HG03520 (cell line): ENCODE results near the gene POLR2E.

Source experiments
- ATAC-seq: cut with Tn5 transposase; IDR thresholded peaks from one replicate; pipeline ENCODE4 v1.9.1; 2021; ENCODE audit warnings: mild to moderate bottlenecking, moderate library complexity; ENCODE audit not compliant: unreplicated experiment

Gene POLR2E

DNA sequence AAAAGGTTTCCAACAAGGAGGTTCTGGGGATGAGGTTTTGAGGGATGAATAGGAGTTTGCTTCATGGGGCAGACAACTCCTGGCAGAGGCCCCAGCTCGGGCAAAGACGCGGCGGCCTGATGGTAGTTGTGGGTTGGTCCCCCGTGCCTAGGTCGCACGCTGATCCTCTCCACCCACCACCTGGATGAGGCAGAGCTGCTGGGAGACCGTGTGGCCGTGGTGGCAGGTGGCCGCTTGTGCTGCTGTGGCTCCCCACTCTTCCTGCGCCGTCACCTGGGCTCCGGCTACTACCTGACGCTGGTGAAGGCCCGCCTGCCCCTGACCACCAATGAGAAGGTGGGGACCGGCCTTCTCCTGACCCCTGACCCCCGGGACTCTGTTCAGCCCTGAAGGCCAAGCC is 43.4 kb downstream of the POLR2E start:
- ATAC-seq: no peak

DNA sequence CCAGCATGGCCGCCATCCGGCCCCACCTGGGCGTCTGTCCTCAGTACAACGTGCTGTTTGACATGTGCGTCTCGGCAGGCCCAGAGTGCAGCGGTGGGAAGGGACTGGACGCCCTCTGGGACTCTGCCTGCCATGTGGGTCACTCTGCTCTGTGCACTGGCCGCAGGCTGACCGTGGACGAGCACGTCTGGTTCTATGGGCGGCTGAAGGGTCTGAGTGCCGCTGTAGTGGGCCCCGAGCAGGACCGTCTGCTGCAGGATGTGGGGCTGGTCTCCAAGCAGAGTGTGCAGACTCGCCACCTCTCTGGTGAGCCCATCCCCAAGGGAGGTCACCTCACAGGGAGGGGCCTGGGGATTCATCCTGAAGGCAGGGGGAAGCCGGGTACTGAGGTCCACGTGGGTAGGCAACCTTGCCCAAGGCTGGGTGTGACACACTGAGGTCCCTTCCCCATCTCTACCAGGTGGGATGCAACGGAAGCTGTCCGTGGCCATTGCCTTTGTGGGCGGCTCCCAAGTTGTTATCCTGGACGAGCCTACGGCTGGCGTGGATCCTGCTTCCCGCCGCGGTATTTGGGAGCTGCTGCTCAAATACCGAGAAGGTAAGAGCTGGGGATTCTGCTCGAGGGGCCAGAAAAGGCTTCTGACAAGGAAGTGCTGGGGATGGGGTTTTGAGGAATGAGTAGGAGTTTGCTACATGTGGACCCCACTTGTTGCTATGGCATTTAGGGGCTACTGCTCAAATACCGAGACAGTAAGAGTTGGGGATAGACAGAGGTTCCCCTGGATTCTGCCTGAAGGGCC is 44.0 kb downstream of the POLR2E start:
- no peak for ATAC-seq

DNA sequence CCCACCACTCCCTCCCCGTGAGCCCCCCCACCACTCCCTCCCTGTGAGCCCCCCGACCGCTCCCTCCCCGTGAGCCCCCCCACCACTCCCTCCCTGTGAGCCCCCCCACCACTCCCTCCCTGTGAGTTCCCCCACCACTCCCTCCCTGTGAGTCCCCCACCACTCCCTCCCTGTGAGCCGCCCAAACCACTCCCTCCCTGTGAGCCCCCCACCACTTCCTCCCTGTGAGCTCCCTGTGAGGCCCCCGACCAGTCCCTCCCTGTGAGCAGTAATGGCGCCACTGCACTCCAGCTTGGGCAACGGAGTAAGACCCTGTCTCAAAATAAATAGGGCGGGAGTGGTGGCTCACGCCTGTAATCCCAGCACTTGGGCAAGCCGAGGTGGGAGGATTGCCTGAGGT is 45.4 kb downstream of the POLR2E start:
- no peak for ATAC-seq

GRCh38 chr19:1049106-1049505 is 46.1 kb downstream of the POLR2E start:
- no peak for ATAC-seq

DNA sequence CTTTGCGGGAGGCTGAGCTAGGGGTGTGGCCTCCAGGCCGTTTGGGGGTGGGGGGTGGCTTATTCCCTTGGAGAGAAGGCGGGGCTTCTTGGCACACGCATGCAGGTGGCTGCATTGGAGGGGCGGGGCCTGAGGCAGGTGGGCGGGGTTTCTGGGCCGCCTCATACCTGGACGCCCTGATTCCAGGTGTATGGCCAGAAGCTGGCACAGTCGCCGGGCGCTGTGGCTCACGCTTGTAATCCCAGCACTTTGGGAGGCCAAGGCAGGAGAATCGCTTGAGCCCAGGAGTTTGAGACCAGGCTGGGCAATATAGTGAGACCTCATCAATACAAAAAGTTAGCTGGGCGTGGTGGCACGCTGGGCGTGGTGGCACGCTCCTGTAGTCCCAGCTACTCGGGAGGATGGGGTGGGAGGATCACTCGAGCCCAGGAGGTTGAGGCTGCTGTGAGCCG is 47.5 kb downstream of the POLR2E start:
- no peak for ATAC-seq

DNA sequence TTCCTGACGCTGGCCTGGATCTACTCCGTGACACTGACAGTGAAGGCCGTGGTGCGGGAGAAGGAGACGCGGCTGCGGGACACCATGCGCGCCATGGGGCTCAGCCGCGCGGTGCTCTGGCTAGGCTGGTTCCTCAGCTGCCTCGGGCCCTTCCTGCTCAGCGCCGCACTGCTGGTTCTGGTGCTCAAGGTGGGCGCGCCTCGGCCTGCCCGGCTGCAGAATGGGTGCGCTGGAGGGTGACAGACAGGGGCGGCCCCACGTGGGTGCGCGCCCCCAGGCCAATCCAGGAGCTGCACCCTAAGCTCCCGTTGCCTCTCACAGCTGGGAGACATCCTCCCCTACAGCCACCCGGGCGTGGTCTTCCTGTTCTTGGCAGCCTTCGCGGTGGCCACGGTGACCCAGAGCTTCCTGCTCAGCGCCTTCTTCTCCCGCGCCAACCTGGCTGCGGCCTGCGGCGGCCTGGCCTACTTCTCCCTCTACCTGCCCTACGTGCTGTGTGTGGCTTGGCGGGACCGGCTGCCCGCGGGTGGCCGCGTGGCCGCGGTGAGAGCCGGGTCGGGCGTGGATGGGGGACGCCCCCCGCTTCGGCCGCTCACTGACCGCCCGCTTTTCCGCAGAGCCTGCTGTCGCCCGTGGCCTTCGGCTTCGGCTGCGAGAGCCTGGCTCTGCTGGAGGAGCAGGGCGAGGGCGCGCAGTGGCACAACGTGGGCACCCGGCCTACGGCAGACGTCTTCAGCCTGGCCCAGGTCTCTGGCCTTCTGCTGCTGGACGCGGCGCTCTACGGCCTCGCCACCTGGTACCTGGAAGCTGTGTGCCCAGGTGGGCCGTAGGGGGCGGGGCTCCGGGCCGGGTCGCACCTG is 48.1 kb downstream of the POLR2E start:
- no peak for ATAC-seq

- no peak for ATAC-seq
These were observed 49.0 kb downstream of the POLR2E start for GRCh38 chr19:1046117-1046626.

- no peak for ATAC-seq
These were observed 50.0 kb downstream of the POLR2E start for GRCh38 chr19:1045247-1045603.

DNA sequence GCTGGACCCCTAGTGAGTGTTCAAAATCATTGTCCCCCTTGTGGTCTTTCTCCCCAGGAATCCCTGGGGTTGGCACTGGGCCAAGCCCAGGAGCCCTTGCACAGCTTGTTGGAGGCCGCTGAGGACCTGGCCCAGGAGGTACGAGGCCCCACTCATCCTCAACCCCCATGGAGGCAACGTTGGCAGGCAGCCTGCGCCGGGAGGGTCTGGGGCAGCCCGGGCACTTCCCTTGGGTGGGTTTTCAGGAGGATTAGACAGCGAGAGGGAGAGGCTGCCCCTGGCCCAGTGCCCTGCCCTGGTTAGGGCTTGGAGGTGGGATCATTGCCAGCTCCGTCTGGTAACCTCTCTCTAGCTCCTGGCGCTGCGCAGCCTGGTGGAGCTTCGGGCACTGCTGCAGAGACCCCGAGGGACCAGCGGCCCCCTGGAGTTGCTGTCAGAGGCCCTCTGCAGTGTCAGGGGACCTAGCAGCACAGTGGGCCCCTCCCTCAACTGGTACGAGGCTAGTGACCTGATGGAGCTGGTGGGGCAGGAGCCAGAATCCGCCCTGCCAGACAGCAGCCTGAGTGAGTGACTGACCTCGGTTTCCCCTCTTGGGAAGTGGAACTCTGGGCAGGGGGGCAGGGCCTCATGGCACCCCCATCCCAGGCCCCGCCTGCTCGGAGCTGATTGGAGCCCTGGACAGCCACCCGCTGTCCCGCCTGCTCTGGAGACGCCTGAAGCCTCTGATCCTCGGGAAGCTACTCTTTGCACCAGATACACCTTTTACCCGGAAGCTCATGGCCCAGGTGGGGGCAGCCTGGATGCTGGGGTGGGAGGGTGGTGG is 52.3 kb downstream of the POLR2E start:
- ATAC-seq: no peak

GRCh38 chr19:1041835-1042685 is 53.1 kb downstream of the POLR2E start:
- no peak for ATAC-seq

- no peak for ATAC-seq
These were observed 53.8 kb downstream of the POLR2E start for GRCh38 chr19:1041272-1041834.

DNA sequence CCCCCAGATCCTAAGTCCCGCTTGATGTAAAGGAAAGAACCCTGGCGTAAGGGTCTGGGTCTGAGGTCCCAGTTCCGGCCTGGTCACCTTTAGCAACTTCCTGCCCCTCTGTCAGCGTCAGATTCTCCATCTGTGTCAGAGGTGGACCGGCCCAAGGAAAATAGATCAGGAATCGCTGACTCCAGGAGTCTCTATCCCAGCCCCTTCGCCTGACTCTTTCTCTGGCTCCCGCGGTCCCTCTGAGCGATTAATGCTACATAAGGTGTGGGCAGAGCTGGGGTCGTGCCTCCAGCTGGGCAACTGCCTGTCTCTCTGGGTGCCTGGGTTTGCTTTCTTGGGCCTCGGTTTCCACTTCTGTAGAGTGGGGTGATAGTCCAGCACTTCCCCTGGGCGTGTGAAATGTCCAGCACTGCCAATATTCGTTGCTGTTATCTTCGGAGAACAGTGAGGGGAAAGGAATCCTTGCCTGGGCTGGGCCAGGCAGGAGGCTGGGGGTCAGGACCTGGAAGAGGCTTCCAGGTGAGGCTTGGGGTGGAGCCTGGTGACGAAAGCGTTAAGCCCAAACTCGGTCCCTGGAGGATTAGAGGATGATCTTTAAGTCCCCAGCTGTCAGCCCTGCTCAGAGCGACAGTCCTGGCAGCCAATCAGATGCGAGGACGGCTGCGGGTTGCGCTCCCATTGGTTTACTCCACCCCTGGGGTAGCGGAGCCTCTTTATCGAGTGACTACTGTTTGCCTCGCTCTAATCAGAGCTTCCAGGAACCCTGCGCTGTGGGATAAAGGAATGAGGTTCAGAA is 54.5 kb downstream of the POLR2E start:
- ATAC-seq: peak; percentile 38

DNA sequence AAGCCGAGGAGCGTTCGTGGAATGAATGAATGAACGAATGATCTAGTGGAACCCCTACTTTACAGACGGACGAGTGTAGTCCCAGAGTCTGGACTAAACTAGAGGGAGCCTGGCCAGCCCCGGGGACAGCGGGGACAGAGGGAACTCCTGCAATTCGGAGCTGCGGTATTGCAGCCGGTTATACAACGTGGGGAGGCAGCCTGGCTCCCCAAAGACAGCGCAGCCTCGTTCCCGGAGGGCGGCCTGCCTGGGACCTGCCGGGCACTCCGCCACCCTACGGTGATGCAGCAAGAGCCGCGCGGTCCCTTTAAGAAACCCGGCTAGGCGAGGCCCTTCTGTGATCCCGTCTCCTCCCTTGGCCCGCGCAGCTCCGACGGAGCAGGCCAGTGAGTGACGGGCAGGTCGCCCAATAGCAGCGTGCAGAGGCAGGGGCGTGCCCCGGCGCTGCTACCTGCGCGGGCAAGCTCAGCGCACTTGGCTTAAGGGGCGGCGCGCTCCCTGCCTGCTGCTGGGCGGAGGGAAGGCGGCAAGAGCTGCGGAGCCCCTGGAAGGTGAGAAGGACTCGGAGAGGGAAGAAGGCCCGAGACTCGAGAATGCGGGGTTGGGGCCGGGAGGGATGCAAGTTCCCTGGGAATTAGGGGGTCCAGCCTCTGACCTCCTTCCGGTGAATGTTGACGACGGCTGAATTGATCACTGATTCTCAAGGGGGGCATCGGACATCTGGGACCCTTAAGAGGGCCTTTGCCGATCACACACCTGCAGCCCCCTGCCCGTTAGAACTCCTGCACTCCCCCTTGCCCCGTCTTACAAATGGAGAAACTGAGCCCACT is 55.3 kb downstream of the POLR2E start, which contains the start of gene ABCA7:
TSS of gene ABCA7 (plus strand) at position 462 of the 830 bp plus-strand sequence. CDS start 1,255 bp downstream, outside the sequence.
- peak; percentile 70 for ATAC-seq

DNA sequence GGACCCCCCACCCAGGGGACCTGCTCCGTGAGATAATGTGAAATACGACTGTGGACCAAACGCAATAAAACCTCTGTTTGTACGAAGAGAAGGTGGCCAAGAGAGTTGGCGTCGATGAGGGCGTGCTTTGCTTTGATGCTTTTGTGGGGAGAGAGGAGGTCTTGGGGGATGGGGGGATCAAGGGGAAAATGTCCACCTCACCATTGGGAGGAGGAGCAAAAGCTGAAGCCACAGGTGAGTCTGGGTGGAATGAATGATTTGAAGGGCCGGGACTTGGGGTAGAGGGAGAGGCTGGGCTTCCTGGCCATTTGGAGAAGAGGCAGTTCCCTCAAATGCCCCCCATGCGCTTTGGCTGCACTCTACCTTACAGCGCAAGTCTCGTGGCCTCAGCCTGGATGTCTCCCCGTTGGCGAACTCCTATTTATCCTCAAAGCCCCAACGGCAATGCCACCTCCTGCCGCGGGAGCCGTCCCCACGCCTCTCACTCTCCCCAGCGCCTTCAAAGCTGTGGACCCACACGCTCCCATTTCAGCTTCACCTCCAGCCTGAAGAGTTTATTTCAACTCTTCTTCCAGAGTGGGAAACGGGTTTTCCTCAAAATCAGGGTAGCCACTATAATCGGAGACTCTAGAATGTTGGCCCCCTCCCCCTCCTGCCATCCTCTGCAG is 56.1 kb downstream of the POLR2E start:
- ATAC-seq: no peak

DNA sequence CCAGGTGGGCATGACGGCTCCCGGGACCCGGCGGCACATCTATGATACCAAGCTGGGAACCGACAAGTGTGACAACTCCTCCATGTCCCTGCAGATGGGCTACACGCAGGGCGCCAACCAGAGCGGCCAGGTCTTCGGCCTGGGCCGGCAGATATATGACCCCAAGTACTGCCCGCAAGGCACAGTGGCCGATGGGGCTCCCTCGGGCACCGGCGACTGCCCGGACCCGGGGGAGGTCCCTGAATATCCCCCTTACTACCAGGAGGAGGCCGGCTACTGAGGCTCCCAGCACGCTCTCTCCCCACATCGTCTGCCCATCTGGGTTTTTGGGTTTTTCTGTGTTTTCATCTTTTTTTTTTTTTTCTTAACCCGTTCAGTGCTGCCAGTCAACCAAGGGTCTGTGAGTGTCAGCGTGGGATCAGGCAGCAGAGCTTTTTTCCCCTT is 57.5 kb downstream of the POLR2E start:
- ATAC-seq: no peak
